ENCODE results near the gene TEX13D.

TEX13D gene

DNA sequence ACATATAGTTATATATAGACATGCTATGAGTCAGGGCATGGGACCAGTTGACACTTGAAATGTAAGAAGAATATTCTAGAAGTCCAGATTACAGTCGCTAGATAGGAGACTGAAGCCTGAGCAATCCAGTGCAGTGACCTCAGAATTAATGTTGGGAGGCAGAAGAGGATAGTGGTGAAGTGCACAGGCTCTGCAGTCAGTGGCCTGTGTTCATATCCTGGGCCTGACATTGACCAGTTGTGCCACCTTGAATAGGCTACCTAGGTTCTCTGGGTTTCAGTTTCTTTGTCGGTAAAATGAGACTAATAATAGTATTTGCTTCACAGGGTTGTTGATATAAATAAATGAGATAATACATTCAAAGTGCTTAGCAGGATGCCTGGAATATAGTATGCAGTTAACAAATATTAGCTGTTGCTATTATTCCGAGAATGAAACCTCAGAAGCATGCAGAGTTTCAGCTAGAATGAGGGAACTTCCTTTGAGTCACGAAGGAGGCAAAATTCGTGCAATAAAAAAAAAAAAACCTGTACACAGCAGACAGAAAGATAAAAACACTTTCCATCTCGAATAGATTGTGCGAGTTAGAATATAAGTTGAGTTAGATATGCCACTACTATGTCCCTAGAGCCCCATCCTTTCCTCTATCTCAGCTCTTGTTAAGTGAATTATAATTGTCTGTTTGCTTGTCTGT lies 9.9 kb downstream of the TEX13D start:
- TF ChIP-seq, protein P1, sequence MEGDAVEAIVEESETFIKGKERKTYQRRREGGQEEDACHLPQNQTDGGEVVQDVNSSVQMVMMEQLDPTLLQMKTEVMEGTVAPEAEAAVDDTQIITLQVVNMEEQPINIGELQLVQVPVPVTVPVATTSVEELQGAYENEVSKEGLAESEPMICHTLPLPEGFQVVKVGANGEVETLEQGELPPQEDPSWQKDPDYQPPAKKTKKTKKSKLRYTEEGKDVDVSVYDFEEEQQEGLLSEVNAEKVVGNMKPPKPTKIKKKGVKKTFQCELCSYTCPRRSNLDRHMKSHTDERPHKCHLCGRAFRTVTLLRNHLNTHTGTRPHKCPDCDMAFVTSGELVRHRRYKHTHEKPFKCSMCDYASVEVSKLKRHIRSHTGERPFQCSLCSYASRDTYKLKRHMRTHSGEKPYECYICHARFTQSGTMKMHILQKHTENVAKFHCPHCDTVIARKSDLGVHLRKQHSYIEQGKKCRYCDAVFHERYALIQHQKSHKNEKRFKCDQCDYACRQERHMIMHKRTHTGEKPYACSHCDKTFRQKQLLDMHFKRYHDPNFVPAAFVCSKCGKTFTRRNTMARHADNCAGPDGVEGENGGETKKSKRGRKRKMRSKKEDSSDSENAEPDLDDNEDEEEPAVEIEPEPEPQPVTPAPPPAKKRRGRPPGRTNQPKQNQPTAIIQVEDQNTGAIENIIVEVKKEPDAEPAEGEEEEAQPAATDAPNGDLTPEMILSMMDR (IDR thresholded peaks at IDR 0.05; ENCODE audit: low read length, missing control alignments) = no peak
- H3K4me3 ChIP-seq (replicated peaks; ENCODE audit: low read depth, low read length) = no peak overlapping the region
- no peak for DNase-seq (ENCODE audit: low read depth)

DNA sequence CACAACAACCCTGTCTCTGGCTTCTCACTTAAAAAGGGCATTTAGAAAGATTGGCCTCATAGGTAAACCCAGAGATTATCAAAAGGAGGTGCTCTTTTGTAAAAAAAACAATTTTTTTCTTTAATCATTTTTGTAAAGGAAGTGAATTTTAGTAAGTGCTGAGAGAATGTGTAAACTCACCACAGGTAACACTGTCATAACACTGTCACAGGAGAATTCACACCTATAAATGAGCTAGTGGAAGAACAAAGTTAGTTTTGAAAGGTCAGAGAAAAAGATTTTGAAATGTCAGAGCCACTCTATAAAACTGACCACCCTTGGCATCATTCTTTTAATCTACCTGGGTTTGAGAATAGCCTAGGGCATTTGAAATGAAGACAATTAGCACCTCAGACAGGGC lies 10.6 kb downstream of the TEX13D start:
- no peak for DNase-seq (ENCODE audit: low read depth)
- TF ChIP-seq, protein P1 (IDR thresholded peaks at IDR 0.05; ENCODE audit: low read length, missing control alignments) = no peak
- H3K4me3 ChIP-seq (replicated peaks; ENCODE audit: low read depth, low read length) = no peak overlapping the region

DNA sequence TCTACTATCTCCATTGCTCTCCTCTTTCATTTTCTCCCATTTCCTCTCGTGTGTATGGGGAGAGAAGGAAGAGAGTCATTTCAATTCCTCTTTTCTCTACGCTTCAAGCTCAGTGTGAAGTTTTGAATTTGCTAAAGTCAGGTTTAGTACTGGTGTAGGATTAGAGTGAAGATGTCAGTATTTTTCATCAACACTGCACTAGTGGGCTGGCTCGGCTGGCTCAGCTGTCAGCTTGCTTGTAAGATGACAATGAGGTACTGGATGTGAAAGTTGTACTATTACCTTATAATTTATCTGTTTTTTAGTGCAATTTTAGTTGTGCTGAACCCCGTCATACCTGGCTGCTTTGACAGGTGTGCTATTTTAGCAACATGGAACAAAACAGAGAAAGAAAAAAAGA lies 11.8 kb downstream of the TEX13D start:
- TF ChIP-seq, protein P1 (IDR thresholded peaks at IDR 0.05; ENCODE audit: low read length, missing control alignments) = no peak
- no peak overlapping the region for H3K4me3 ChIP-seq (replicated peaks; ENCODE audit: low read depth, low read length)
- no peak for DNase-seq (ENCODE audit: low read depth)

DNA sequence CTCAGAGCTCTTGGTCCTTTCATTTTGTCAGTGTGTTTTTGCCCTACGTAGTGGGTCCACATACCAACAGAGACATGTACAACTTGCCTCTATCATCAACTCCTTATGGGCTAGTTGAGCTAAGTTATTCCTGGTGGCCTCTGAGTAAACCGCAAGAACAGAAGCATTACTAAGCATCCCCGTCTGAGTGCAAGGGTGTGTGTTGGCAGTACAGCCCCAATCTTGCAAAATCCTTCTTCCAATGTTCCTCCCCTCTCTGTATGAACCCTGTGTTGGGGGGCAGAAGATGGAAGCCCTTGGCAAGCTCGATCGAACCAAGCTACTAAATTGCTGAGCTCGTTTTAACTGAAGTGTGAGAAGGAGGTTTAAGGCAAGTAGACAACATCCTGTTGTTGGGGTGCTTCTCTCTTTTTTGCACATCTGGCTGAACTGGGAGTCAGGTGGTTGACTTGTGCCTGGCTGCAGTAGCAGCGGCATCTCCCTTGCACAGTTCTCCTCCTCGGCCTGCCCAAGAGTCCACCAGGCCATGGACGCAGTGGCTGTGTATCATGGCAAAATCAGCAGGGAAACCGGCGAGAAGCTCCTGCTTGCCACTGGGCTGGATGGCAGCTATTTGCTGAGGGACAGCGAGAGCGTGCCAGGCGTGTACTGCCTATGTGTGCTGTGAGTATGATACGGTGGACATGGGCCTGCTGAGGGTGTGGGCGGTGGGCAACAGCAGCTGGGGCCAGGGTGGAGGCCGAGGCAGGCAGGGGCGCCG lies 13.8 kb downstream of the TEX13D start, which contains the start of gene SH2D1A:
TSS of gene SH2D1A (plus strand) at position 447 of the 760 bp plus-strand sequence. CDS start at position 527, 80 bp downstream.
- TF ChIP-seq, protein P1 (IDR thresholded peaks at IDR 0.05; ENCODE audit: low read length, missing control alignments) = no peak
- no peak within 1 kb of the TSS for H3K4me3 ChIP-seq (replicated peaks; ENCODE audit: low read depth, low read length)
- DNase-seq (ENCODE audit: low read depth) = no peak

DNA sequence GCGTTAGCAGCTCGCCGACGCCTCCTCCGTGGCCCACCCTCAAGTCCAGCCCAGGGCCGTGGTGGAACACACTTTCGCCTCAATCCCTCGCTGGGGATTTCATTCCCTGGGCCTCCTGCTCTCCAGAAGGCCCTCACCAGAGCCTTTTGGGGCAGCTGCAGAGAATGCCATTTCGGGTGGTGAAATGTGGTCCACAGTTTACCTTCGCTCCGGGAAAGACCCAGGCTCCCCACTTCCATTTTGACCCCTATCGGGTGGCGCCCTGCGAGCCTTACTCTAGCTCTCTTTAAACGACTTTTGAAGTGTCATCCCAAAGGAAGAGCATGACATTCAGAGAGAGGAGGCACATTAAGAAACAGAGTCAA lies 14.4 kb downstream of the TEX13D start:
- H3K4me3 ChIP-seq (replicated peaks; ENCODE audit: low read depth, low read length) = no peak overlapping the region
- TF ChIP-seq, protein P1 (IDR thresholded peaks at IDR 0.05; ENCODE audit: low read length, missing control alignments) = no peak
- no peak for DNase-seq (ENCODE audit: low read depth)

DNA sequence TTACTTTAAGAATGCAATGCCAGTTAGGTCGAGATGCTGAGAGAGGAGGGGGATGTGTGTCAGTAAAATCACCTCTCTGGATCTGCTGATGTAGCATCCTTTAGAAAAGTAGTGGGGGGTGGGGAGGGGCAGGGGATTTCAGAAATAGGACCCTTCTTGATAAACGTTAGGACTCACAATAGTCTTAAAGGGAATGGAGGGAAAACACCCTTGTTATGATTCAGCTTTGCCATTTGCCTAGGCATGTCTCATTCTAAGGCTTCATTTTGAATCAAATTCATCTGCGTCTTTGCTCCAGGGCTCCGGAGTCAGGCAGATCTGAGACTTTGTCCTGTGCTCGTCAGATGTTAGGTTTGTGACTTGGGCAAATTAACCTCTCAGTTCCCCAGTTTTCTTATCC lies 14.8 kb downstream of the TEX13D start:
- no peak for DNase-seq (ENCODE audit: low read depth)
- H3K4me3 ChIP-seq (replicated peaks; ENCODE audit: low read depth, low read length) = no peak overlapping the region
- TF ChIP-seq, protein P1 (IDR thresholded peaks at IDR 0.05; ENCODE audit: low read length, missing control alignments) = no peak
